GM21360 (cell line): ENCODE data around the gene GSTM2.
"Not testable (repeated sequence)": the region's sequence is repeated elsewhere in the genome, so short reads cannot be mapped to it uniquely, and the experiment has no call there.

Experiments
- ATAC-seq: cut with Tn5 transposase; IDR thresholded peaks from one replicate; pipeline ENCODE4 v1.9.1; 2021; ENCODE audit warnings: mild to moderate bottlenecking, moderate library complexity; ENCODE audit not compliant: unreplicated experiment

The GSTM2 gene

DNA sequence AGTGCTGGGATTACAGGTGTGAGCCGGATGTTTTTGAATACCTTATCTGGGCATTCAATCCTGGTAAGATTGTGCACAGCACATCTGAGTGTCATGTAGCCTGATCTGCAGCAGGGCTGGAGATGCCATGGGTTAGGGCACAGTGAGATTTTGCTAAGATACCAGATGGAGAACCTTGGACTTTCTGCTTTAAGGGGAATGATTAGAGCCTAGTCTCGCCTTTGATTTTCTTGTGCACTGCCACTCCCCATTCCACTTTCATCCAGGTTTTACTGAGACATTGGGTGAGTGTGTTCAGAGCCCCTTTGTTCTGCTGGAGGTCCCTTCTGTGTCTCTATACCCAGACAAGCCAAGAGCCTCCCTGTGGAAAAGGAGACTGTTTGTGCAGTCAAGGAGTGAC, 6.0 kb downstream of the GSTM2 start:
- ATAC-seq: not testable (repeated sequence)

DNA sequence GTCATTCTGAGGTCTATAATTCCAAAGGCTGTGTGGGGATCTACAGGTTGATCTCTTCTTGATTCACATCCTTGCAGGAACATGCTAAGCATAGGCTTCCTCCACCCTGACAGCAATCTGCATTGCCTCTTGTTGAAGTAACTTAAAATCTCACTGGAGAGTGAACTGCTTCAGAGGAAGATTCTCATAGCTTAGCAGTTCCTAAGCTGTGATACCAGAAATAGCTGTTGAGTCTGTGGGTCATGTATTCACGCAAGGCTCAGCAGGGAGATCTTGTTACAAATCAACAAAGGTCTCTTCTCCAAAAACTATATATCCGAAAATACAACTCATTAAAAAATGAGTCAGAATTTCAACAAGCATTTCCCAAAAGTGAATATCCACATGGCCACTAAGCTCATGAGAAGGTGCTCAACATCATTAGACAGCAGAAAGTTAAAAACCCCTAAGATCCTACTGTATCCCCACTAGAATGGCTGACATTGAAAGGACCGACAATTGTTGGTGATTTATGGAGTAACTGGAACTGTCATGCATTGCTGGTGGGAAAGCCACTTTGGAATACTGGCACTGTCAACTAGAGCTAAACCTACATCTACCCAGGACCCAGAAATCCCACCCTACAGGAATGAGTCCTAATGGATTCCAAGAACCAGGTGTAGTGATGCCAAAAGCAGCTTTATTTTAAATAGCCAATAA, 9.0 kb downstream of the GSTM2 start:
- not testable (repeated sequence) for ATAC-seq

DNA sequence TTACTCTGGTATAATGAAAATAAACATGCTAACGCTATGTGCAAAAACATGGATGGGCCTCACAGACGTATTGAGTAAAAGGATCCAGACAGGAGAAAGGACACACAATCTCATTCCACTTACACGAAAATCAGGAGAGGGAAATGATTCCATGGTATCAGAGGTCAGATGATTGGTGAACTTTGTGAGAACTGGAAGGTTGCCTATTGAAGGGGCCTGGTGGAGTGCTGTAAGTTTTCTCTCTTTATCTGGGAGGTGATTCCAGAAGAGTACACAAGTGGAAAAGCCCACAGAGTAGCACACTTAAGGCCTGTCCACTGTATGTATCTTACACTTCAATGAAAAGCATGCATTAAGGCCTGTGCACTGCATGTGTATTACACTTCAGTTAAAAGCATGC, 9.6 kb downstream of the GSTM2 start:
- no peak for ATAC-seq

DNA sequence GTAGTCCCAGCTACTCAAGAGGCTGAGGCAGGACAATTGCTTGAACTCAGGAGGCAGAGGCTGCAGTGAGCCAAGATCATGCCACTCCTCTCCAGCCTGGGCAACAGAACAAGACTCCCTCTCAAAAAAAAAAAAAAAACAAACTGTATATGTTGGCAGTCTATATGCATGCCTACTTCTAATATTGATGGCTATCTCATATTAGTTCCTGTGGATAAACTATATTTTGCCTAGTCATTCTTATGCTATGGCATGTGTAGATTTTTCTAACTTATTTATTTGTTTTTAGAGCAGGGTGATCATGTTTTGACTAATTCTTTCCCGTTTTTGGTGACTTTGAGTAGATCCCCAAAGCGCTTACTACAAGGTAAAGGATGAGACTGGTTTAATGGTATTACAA, 10.8 kb downstream of the GSTM2 start:
- not testable (repeated sequence) for ATAC-seq

DNA sequence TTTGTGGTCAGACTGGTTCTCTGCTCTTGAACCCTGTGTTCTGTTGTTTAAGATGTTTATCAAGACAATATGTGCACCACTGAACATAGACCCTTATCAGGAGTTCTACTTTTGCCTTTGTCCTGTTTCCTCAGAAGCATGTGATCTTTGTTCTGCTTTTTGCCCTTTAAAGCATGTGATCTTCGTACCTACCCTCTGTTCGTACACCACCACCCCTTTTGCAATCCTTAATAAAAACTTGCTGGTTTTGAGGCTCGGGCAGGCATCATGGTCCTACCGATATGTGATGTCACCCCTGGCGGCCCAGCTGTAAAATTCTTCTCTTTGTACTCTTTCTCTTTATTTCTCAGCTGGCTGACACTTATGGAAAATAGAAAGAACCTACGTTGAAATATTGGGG, 16.9 kb downstream of the GSTM2 start:
- not testable (repeated sequence) for ATAC-seq

DNA sequence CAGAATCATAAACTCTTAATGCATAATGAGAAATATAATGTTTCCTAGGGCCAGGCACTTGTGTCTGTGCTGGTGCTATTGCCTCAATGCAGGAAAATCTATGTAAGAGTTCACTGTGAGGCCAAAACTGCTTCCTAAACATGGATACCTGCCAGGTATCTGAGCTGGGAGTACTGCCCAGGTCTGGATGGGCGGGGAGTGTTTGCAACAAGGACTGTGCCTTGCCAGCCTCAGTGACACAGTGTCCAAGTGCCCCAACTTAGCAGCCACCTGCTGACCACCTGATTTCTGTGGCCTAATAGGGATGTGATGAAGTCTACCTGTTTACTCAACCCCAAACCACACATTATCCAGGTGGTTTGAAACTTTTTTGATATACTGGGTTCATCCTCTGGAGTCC, 17.5 kb downstream of the GSTM2 start:
- ATAC-seq: not testable (repeated sequence)

DNA sequence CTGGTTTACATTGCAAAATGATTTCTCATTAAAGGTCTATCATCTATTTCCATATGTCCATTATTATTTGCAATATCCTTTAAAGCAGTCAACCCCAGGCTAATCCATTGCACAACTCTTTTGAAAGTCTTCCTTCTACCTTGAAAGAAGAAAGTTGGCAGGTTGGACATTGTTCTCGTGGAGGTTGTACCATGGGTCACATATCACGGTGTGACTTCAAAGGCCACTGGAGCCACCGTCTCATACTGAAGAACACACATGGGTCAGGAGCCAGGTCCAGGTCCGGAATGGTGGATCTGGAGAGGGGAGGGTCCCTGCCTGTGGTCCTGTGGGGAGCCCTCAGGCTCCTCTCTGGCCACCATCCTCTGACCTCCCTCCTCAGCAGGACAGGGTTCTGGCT, 18.0 kb downstream of the GSTM2 start:
- ATAC-seq: not testable (repeated sequence)

DNA sequence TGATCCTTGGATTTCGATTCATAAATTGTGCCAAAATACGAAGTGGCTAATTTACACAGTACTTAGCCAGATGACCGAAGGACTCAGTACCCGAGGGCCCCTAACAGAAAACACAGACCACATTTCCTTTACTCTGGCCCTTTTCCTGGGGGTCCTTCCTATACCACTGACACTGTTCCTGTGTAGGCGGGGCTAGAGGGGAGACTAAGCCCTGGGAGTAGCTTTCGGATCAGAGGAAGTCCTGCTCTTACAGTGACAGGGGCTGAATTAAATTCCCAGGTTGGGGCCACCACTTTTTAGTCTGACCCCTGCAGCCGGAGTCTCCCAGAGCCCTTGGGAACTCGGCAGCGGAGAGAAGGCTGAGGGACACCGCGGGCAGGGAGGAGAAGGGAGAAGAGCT, 19.3 kb downstream of the GSTM2 start:
- not testable (repeated sequence) for ATAC-seq

DNA sequence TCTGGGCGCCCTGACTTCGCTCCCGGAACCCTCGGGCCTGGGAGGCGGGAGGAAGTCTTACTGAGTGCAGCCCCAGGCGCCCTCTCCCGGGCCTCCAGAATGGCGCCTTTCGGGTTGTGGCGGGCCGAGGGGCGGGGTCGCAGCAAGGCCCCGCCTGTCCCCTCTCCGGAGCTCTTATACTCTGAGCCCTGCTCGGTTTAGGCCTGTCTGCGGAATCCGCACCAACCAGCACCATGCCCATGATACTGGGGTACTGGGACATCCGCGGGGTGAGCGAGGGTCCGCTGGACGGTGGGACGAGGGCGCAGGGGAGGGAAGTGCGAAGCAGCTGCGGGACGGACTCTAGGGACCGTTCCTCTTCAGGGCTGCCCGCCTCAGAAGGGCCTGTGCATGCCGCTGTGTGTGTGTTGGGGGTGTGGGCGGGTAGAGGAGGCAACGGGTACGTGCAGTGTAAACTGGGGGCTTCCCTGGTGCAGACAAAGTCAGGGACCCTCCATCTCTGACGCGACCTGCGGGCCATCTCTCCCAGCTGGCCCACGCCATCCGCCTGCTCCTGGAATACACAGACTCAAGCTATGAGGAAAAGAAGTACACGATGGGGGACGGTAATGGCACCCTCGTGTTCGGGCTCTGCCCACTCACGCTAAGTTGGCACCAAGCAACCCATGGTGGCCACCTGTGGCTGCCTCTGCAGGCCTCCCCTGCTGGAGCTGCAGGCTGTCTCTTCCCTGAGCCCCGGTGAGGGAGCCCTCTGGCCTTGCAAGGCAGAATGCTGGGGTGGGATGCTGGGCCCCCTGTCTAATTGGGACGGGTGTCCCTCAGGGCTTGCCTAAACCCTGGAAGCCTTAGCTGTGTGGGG, 20.0 kb downstream of the GSTM2 start, which contains the start of gene GSTM1:
Gene GSTM1 (plus strand): TSS at position 177 of the 859 bp plus-strand sequence. CDS start 57 bp downstream, at position 234.
- ATAC-seq: no peak

DNA sequence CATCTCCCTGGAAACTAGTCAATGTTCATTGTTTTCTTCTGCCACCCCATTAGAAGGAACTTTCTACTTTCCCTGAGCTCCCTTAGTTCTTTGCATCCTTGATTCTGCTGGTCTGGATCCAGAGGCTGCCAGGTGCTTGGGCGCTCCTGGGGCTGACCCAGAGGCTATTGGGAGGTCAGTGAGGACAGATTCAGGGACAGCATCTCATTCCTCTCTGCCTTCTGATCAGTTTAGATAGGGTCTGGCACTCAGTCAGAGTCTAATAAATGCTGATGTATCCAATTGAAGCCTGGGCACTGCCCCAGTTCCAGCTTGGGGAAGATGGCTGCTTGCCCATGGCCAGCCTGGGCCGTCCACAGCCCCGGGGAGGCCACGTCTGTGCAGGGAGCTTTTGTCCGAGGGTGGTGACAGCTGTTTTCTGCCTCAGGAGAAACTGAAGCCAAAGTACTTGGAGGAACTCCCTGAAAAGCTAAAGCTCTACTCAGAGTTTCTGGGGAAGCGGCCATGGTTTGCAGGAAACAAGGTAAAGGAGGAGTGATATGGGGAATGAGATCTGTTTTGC, 22.1 kb downstream of the GSTM2 start:
- no peak for ATAC-seq

DNA sequence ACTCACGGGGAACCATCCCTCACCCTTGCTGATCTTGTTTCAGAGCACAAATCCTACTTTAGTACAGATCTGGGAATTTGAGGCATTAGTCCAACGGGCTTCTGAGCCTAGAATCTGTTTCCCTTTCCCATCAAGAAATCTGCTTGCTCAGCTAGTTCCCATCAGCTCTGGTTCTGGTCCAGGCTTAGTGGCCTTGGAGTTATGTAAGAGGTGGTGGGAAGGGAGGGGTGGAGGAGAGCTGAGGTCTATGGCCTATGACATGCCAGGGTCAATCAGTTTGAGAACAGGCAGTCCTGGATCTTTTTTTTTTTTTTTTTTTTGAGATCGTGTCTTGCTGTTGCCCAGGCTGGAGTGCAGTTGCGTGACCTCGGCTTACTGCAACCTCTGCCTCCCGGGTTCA, 23.9 kb downstream of the GSTM2 start:
- no peak for ATAC-seq

DNA sequence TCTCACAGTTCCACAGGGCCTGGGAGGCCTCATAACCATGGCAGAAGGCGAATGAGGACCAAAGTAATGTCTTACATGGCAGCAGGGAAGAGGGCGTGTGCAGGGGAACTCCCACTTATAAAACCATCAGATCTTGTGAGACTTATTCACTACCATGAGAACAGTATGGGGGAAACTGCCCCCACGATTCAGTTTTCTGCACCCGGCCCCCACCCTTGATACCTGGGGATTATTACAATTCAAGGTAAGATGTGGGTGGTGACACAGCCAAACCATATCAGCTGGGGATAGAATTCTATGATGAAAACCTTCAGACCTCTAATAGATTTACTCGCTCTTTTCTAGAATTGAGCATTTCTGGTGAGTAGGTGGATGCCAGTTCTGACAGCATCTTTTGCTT, 26.5 kb downstream of the GSTM2 start:
- not testable (repeated sequence) for ATAC-seq

DNA sequence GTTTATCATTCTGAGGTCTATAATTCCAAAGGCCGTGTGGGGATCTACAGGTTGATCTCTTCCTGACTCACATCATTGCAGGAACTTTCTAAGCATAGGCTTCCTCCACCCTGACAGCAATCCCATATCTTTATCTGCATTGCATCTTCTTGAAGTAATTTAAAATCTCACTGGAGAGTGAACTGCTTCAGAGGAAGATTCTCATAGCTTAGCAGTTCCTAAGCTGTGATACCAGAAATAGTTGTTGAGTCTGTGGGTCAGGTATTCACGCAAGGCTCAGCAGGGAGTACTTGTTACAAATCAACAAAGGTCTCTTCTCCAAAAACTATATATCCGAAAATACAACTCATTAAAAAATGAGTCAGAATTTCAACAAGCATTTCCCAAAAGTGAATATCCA, 27.3 kb downstream of the GSTM2 start:
- not testable (repeated sequence) for ATAC-seq

DNA sequence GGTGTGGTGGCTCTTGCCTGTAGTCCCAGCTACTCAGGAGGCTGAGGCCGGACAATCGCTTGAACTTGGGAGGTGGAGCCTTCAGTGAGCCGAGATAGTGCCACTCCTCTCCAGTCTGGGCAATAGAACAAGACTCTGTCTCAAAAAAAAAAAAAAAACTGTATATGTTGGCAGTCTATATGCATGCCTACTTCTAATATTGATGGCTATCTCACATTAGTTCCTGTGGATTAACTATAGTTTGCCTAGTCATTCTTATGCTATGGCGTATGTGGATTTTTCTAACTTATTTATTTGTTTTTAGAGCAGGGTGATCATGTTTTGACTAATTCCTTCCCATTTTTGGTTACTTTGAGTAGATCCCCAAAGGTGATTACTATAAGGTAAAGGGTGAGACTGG, 29.2 kb downstream of the GSTM2 start:
- ATAC-seq: no peak

DNA sequence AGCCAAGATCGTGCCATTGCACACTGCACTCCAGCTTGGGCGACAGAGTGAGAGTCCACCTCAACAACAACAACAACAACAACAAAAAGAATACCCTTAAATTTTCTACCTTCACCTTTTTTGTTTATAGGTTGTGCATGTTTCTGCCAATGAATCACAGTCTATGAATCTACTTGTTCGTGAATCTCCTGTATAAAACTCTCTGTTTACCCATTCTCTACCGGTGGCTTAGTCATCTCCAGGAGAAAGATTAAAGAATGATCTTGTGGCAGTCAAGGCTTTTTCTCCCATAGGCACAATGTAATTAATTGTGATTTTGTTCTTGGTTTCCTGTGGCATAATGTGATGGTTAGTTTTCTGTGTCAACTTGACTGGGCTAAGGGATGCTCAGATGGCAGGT, 30.0 kb downstream of the GSTM2 start:
- not testable (repeated sequence) for ATAC-seq

DNA sequence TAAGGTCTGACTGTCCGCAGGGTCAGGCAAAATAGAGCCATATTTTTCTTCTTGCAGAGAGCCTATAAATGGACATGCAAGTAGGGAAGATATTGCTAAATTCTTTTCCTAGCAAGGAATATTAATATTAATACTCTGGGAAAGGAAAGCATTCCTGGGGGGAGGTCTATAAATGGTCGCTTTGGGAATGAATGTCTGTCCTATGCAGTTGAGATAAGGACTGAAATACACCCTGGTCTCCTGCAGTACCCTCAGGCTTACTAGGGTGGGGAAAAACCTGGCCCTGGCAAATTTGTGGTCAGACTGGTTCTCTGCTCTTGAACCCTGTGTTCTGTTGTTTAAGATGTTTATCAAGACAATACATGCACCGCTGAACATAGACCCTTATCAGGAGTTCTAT, 35.1 kb downstream of the GSTM2 start:
- ATAC-seq: not testable (repeated sequence)

DNA sequence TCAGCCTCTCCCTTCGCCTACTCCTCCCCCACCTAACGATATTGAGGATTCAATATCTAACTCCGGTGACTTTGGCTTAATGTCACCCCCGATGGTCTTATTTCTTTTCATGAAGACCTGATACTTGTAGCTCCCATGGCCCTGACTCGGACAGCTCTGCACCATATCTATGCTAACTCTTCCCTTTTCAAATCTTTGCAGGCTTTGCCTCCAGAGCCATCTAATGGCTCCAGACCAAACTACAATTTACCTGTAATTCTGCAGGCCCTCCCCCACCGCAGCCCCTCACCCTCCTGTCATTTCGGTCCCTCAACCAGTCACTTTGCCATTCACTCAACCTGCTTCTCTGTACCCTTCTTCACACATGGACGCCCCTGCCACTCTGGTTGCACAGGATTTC, 36.3 kb downstream of the GSTM2 start:
- no peak for ATAC-seq

DNA sequence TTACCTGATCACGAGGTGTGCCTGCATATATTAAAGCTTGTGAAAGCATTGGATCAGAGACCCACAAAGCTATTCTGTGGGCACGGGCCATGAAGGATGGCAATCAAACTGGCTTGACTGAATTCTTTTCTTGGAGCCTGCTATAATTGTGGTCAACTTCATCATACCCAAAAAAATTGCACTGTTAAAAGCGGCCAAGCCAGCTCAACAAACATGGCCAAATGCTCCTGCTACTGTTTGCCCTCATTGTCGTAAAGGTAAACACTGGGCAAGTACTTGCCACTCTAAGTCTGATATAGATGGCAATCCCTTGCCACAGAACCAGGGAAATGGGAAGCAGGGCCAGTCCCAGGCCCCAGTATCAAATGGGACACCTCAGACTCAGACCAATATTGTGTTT, 37.6 kb downstream of the GSTM2 start:
- ATAC-seq: no peak

DNA sequence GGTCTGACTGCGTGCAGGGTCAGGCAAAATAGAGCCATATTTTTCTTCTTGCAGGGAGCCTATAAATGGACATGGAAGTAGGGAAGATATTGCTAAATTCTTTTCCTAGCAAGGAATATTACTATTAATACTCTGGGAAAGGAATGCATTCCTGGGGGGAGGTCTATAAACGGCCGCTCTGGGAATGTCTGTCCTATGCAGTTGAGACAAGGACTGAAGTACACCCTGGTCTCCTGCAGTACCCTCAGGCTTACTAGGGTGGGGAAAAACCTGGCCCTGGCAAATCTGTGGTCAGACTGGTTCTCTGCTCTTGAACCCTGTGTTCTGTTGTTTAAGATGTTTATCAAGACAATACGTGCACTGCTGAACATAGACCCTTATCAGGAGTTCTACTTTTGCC, 41.1 kb downstream of the GSTM2 start:
- not testable (repeated sequence) for ATAC-seq

DNA sequence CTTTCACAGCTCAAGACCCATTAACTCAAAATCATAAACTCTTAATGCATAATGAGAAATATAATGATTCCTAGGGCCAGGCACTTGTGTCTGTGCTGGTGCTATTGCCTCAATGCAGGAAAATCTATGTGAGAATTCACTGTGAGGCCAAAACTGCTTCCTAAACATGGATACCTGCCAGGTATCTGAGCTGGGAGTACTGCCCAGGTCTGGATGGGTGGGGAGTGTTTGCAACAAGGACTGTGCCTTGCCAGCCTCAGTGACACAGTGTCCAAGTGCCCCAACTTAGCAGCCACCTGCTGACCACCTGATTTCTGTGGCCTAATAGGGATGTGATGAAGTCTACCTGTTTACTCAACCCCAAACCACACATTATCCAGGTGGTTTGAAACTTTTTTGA, 42.0 kb downstream of the GSTM2 start:
- not testable (repeated sequence) for ATAC-seq

DNA sequence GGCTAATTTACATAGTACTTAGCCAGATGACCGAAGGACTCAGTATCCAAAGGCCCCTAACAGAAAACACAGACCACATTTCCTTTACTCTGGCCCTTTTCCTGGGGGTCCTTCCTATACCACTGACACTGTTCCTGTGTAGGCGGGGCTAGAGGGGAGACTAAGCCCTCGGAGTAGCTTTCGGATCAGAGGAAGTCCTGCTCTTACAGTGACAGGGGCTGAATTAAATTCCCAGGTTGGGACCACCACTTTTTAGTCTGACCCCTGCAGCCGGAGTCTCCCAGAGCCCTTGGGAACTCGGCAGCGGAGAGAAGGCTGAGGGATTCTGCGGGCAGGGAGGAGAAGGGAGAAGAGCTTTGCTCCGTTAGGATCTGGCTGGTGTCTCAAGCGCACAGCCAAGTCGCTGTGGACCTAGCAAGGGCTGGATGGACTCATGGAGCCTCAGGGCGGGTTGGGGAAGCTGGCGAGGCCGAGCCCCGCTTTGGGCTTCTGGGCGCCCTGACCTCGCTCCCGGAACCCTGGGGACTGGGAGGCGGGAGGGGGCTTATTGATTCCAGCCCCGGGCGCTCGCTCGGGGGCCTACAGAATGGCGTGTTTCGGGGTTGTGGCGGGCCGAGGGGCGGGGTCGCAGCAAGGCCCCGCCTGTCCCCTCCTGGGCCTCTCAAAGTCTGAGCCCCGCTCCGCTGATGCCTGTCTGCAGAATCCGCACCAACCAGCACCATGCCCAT, 43.9 kb downstream of the GSTM2 start, which contains the start of gene GSTM5:
Gene GSTM5 (plus strand): TSS at position 659 of the 728 bp plus-strand sequence. CDS start 62 bp downstream, at position 721.
- not testable (repeated sequence) for ATAC-seq
